Measurements from ENCODE around the gene MAZ. TPM values are rescaled to one million over a fixed set of nuclear protein-coding genes. Genes with fewer than 3 reads are reported as not detected.

Gene MAZ
- polyA plus RNA-seq, 1 of the 3 experiments (the other 2 are of a cell fraction), result 163 TPM

DNA sequence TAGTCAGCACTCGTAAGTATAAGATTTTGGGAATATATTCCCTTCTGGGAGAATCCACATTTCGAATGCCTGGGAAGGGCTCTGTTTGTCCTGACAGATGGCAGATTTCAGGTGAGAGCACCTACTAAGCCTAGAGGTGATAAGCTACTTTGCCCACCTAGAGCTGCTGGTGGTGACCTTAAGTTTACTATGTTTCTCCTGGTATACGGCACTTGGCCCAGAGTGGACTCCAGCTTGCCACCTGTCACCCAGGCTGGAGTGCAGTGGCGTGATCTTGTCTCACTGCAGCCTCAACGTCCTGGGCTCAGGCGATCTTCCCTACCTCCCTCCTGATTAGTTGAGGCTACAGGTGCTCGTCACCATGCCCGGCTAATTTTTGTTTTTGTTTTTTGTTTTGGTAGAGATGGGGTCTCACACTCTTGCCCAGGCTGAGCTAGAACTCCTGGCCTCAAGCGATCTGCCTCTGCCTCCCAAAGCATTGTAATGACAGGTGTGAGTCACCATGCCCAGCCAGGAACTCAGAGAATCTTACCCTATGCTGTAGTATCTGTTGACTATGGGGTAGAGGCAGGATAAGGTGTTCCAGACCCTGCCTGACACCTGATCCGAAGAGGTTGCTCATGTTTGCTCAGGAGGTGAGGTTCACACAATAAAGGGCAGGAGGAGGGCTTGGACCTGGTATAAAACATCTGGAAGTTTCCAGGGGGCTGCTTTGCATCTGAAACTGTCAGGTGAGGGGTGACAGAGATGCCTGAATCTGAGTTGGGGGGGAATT, 28.6 kb upstream of the MAZ start, which contains the start of gene ZG16:
TSS of gene ZG16 (plus strand) at position 681 of the 775 bp plus-strand sequence. CDS start 1,011 bp downstream, outside the sequence.
- ChIA-PET POLR2A (no interaction called here), CTCF (interaction anchor here (2.6 to 4.5 kb wide), 2 partner anchors 12 to 49 kb away, joined by 6 to 22 read pairs; partner anchors contain the start of gene KIF22)
- Histone ChIP-seq H3K9me2 (no peaks in the 10 kb centered on the region), H3K27me3 (ENCODE audit: insufficient read depth) (peaks cover 7% of the 10 kb centered on the region; the same call in 1 of the 2 replicates), H3K36me3 (replicated peaks in 1 of 2; ENCODE audit: control insufficient read depth in 1 of 2, insufficient read depth in 2 of 2, low read length in 1 of 2) (no peaks in the 10 kb centered on the region), H3K27ac (ENCODE audit: low read depth in 2 of 2, low read length in 1 of 2) (no peak within 1 kb of the TSS), H3K4me2 (no peak within 1 kb of the TSS), H3K9me3 (no peaks in the 10 kb centered on the region), H3K4me3 (ENCODE audit: low read depth in 2 of 2, low read length in 1 of 2) (no peak within 1 kb of the TSS), H3K4me1 (ENCODE audit: control insufficient read depth in 1 of 2, insufficient read depth in 2 of 2, low read depth in 1 of 2, low read length in 1 of 2) (no peaks in the 10 kb centered on the region), H3F3A (replicated peaks; ENCODE audit: insufficient read depth) (no peaks in the 10 kb centered on the region), H3K9ac (no peak within 1 kb of the TSS), H4K20me1 (ENCODE audit: insufficient read depth) (no peaks in the 10 kb centered on the region), H3K79me2 (ENCODE audit: insufficient read depth) (no peaks in the 10 kb centered on the region), H2AFZ (ENCODE audit: low read depth) (no peak within 1 kb of the TSS)
- TF ChIP-seq RXRA (IDR thresholded peaks at IDR 0.05; ENCODE audit: borderline replicate concordance, low read depth) (no peak), GATA2 (CRISPR knock-in tag; IDR thresholded peaks at IDR 0.05) (no peak), RAD21 (IDR thresholded peaks at IDR 0.05; ENCODE audit: low read length) (no peak), NRF1 (IDR thresholded peaks at IDR 0.05; ENCODE audit: low read depth, low read length) (no peak), GABPA (IDR thresholded peaks at IDR 0.05; ENCODE audit: low read depth) (no peak), FOXM1 (IDR thresholded peaks at IDR 0.05; ENCODE audit: low read depth) (no peak), MXI1 (IDR thresholded peaks at IDR 0.05; ENCODE audit: low read depth, low read length) (no peak), TEAD4 (IDR thresholded peaks at IDR 0.05; ENCODE audit: borderline replicate concordance, insufficient read depth) (no peak), CHD2 (IDR thresholded peaks at IDR 0.05; ENCODE audit: low read length, partially characterized antibody) (no peak), REST (IDR thresholded peaks at IDR 0.05; ENCODE audit: low read depth, low read length) (no peak), ELF1 (IDR thresholded peaks at IDR 0.05) (no peak), SMC3 (IDR thresholded peaks at IDR 0.05; ENCODE audit: low read depth, low read length) (no peak), FOXJ3 (CRISPR knock-in tag; IDR thresholded peaks at IDR 0.05) (no peak), EP300 (IDR thresholded peaks at IDR 0.05; ENCODE audit: borderline replicate concordance in 1 of 2, low read depth in 1 of 2, low read length in 1 of 2) (no peak), MEF2A (IDR thresholded peaks at IDR 0.05; ENCODE audit: borderline replicate concordance, low read depth) (no peak), SIN3A (IDR thresholded peaks at IDR 0.05; ENCODE audit: borderline replicate concordance, low read depth, low read length) (no peak), IRF3 (IDR thresholded peaks at IDR 0.05; ENCODE audit: low read depth, low read length) (no peak)
- TF ChIP-seq, protein P1, sequence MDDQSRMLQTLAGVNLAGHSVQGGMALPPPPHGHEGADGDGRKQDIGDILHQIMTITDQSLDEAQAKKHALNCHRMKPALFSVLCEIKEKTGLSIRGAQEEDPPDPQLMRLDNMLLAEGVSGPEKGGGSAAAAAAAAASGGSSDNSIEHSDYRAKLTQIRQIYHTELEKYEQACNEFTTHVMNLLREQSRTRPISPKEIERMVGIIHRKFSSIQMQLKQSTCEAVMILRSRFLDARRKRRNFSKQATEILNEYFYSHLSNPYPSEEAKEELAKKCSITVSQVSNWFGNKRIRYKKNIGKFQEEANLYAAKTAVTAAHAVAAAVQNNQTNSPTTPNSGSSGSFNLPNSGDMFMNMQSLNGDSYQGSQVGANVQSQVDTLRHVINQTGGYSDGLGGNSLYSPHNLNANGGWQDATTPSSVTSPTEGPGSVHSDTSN (IDR thresholded peaks at IDR 0.05), result no peak
- TF ChIP-seq, protein P2, sequence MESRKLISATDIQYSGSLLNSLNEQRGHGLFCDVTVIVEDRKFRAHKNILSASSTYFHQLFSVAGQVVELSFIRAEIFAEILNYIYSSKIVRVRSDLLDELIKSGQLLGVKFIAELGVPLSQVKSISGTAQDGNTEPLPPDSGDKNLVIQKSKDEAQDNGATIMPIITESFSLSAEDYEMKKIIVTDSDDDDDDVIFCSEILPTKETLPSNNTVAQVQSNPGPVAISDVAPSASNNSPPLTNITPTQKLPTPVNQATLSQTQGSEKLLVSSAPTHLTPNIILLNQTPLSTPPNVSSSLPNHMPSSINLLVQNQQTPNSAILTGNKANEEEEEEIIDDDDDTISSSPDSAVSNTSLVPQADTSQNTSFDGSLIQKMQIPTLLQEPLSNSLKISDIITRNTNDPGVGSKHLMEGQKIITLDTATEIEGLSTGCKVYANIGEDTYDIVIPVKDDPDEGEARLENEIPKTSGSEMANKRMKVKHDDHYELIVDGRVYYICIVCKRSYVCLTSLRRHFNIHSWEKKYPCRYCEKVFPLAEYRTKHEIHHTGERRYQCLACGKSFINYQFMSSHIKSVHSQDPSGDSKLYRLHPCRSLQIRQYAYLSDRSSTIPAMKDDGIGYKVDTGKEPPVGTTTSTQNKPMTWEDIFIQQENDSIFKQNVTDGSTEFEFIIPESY (IDR thresholded peaks at IDR 0.05; ENCODE audit: borderline replicate concordance, low read depth), result no peak
- TF ChIP-seq, protein P3, sequence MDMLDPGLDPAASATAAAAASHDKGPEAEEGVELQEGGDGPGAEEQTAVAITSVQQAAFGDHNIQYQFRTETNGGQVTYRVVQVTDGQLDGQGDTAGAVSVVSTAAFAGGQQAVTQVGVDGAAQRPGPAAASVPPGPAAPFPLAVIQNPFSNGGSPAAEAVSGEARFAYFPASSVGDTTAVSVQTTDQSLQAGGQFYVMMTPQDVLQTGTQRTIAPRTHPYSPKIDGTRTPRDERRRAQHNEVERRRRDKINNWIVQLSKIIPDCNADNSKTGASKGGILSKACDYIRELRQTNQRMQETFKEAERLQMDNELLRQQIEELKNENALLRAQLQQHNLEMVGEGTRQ (IDR thresholded peaks at IDR 0.05; ENCODE audit: borderline replicate concordance, low read depth, low read length), result no peak
- DNase-seq, result no peak
- 68% methylated on average over 9 of the region's 10 CpGs for WGBS (ENCODE audit: low lambda C conversion rate)
